Renal cortical epithelial cell (primary cell): ENCODE measurements around the gene TOPAZ1. TPM values are rescaled to one million over a fixed set of nuclear protein-coding genes. Genes with fewer than 3 reads are reported as not detected.
A peak's percentile ranks its signal among the peaks of the same experiment; 100 is the strongest.

Source experiments
- DNase-seq: peaks from one replicate; pipeline ENCODE4 v3.0.0-alpha.2; 2011; ENCODE audit warnings: low read depth
- total RNA-seq: library from RNA; depleted of rRNA; stranded (reverse); fragments of >200 nt; gene quantifications from 2 replicates; pipeline ENCODE4 v1.2.3, GENCODE V29; 2014

TOPAZ1 gene
- not detected in 2 replicates for total RNA-seq

GRCh38 chr3:44241706-44242105 lies at the start of gene TOPAZ1:
TOPAZ1 (plus strand) TSS chr3:44241886; CDS start chr3:44242054, 168 bp downstream.
- no peak for DNase-seq

GRCh38 chr3:44198284-44199269 lies 43.1 kb upstream of the TOPAZ1 start:
- DNase-seq, result peak; percentile 64

GRCh38 chr3:44206261-44206660 lies 35.4 kb upstream of the TOPAZ1 start:
- DNase-seq, result no peak

- no peak for DNase-seq
Observed at GRCh38 chr3:44206862-44207652, 34.6 kb upstream of the TOPAZ1 start.

GRCh38 chr3:44208086-44208485 lies 33.6 kb upstream of the TOPAZ1 start:
- peak; percentile 28 for DNase-seq

DNA sequence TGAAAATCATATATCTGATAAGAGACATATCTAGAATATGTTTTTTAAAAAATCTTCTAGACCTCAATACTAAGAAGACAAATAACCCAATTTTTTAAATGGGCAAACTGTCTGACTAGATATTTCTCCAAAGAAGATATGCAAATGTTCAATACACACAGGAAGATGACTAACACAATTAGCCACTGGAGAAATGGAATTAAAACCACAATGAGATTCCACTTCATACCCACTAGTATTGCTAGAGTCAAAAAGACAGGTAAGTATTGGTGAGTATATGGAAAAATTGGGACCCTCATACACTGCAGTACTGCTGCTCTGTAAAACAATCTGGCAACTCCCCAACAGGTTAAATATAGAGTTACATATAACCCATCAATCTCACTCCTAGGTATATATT lies 33.1 kb upstream of the TOPAZ1 start:
- DNase-seq, result peak; percentile 41

GRCh38 chr3:44210967-44211366 lies 30.7 kb upstream of the TOPAZ1 start:
- DNase-seq, result no peak

DNA sequence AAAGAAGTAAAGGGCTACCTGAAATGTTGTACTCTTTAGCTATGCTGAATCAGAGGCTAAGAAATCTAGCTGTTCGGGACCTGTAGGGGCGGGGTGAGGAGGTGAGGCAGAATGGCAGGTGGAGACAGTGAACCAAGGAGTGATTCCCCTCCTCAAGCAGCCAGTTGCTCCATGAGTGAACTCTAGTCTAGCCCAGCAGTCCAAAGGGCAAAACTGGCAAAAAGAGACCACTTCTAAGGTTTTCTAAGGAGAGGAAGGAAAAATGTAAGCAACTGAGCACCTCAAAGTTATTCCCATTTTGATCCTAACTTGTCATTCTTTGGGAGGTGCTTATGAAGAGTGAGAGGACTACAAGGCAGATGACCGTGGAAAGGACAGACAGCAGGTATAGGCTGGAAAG lies 19.3 kb upstream of the TOPAZ1 start:
- DNase-seq, result no peak

DNA sequence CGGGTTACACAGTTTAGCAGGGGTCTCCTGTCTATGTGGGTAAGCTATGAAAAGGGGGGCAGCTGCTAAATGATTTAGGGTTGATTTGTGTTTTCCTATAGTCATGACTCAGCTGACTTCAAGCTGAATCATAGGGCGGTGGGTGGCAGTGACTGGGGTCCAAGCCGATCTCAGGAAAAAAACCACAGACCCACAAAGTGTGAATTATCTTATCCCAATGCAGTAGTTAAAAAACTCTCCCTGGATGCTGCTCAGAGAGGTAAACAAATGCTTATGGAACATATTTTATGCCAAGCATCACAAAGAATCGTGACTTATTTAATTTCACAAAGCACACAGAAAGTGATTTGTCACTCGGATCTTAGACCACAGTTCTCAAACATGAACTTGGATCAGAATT lies 18.4 kb upstream of the TOPAZ1 start:
- no peak for DNase-seq

DNA sequence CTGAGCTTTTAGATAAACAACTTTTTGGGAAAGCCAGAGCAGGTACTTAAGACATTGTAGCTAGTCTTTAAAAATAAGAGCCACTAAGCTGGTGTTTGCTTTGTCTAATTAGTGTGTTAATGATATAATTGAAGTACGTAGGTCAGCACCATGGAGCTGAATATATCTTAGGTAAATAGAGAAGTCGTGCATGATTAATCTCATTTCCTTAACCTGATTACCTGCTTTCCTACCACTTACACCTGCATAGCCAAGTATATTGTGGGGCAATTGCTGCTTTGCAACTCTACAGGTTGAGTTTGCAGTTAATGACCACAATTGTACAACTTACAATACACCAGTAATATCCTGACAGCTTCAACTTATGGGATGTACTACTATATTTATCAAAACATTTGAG lies 17.6 kb upstream of the TOPAZ1 start:
- DNase-seq, result no peak

GRCh38 chr3:44226573-44226972 lies 15.1 kb upstream of the TOPAZ1 start:
- no peak for DNase-seq

- no peak for DNase-seq
Observed at GRCh38 chr3:44227632-44228031, 14.1 kb upstream of the TOPAZ1 start.

DNA sequence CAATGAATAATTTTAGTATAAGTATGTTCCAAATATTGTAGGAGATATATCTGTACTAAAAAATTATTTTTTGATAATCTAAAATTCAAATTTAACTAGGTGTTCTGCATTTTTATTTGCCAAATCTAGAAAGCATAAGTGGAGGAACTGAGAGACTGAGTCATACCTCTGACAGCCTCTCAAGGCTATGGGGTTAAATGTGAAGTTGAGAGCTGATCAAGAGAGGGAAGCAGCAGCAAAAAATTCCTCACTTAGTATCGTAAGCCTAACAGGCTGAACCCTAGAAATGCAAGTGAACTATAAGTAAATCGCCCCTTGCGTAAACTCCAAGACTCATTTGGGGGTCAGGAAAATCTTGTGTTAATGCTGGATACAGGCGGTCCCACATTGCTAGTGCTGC lies 12.8 kb upstream of the TOPAZ1 start:
- no peak for DNase-seq

DNA sequence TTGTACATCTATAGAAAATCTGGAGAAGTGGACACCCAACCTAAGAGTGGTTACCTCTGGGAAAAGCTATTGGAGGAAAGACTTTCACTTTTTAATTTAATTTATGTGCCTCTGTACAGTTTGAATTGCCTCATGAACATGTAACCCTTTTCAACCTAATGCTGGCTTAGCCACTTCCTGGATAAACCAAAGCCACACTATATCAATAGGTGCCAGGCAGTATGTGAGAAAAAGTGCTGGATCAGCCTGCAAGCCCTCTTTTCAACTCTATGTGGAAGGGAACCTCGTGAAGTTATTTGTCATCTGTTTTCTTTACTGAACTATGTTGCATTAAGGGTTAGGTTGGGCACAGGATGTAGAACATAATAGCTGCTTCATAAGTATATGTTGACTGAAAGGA lies 9.3 kb upstream of the TOPAZ1 start:
- DNase-seq, result no peak

DNA sequence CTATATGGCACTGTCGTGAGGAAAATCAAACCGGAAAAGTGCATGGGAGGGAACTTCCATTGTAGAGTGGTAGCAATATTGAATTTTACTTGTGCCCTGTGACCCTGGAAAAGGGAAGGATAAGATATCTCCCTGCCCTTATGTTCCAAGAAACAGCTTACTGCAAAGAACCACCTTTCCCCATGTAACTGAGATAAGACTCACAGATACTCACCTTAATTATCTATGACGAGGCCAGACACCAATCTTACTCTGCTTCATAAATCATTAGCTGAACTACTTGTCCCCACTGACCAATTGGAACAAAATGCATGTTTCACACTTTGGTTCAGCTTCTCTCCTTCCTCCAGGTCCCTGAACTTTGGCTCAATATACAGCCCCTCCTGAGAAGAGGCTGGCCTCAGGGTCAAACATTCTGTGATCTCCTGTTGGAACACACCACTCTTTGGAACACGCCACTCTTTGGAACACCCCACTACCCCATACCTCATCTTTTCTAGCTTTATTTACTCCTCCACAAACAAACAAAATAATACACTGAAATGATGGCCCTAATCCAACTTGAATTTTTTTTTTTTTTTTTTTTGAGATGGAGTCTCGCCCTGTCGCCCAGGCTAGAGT lies 6.9 kb upstream of the TOPAZ1 start:
- no peak for DNase-seq

GRCh38 chr3:44235604-44236484 lies 5.8 kb upstream of the TOPAZ1 start:
- peak; percentile 96 for DNase-seq

GRCh38 chr3:44236485-44236908 lies 5.2 kb upstream of the TOPAZ1 start:
- no peak for DNase-seq

DNA sequence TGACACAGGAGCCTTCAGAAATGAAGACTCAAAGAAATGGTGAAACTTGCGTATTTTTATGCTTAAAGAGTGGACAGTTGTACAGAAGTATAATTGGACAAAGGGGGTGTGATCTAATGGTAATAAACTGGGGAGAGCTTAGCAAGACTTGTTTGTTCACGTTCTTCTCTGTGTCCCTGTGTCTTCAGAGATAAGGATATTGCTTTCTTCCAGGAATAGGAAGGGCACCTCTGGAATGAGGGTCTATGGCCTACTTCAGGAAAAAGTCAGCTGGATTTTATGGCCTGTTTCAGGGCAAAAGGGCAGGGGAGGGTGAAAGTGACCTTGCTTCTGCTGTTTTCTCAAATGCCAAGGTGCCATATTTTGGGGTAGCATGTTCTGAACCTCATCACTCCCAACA lies 4.5 kb upstream of the TOPAZ1 start:
- DNase-seq, result no peak

- DNase-seq, result no peak
Observed at GRCh38 chr3:44237665-44238064, 4.0 kb upstream of the TOPAZ1 start.

DNA sequence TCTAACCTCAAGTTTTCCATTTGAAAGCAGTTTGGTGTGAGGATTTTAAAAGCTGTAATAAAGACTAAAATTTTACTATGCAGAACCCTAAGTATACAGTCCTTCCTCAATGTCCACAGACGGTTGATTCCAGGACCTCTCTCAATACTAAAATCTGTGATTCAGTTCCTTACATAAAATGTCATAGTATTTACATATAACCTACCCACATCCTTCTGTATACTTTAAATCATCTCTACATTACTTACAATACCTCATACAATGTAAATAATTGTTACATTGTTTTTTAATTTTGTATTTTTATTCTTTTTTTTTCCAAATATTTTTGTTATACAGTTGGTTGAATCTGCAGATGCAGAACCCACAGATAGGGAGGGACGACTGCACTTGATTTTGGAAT lies 2.8 kb upstream of the TOPAZ1 start:
- no peak for DNase-seq

GRCh38 chr3:44240061-44240460 lies 1.6 kb upstream of the TOPAZ1 start:
- peak; percentile 74 for DNase-seq
